Activated CD4-positive, alpha-beta T cell treated with anti-CD3 and anti-CD28 coated beads, Interleukin-2, amount 10 ng/mL, durations not matched to agents 24 days and 14 days (primary cell): ENCODE data around the gene RNF186. TPM values are rescaled to one million over a fixed set of nuclear protein-coding genes. Genes with fewer than 3 reads are reported as not detected.
"Not testable (repeated sequence)": the region's sequence is repeated elsewhere in the genome, so short reads cannot be mapped to it uniquely, and the experiment has no call there.

Experiments used
- DNase-seq: peaks from one replicate; pipeline ENCODE4 v3.0.0; 2022
- H3K27ac Mint-ChIP-seq: one replicate; pipeline ENCODE4 v1.8.0; 2022; ENCODE audit warnings: mild to moderate bottlenecking, mixed read lengths
- H3K27me3 Mint-ChIP-seq: one replicate; pipeline ENCODE4 v1.8.0; 2022; ENCODE audit warnings: mixed read lengths
- H3K36me3 Mint-ChIP-seq: one replicate; pipeline ENCODE4 v1.8.0; 2022; ENCODE audit warnings: low read depth, mild to moderate bottlenecking, mixed read lengths
- H3K4me1 Mint-ChIP-seq: one replicate; pipeline ENCODE4 v1.8.0; 2021; ENCODE audit warnings: mixed read lengths
- H3K4me3 Mint-ChIP-seq: one replicate; pipeline ENCODE4 v1.8.0; 2022; ENCODE audit warnings: mild to moderate bottlenecking, moderate library complexity, mixed read lengths
- H3K9me3 Mint-ChIP-seq: one replicate; pipeline ENCODE4 v1.8.0; 2021; ENCODE audit warnings: mixed read lengths
- intact Hi-C: fragments of 100-400 bp; cut with micrococcal nuclease; formaldehyde crosslinking; loops from one replicate; pipeline ENCODE4 v1.15.1; 2023
- total RNA-seq: library from RNA; stranded (reverse); gene quantifications from 2 replicates; pipeline ENCODE4 v1.2.3, GENCODE V29; 2022

Gene RNF186
- total RNA-seq, 1 donor from 2014 or later, result not detected

GRCh38 chr1:19845555-19845954, 30.5 kb upstream of the RNF186 start:
- Mint-ChIP-seq H3K4me3 (no peak overlapping the region), H3K27ac (no peak overlapping the region), H3K36me3 (no peaks in the 10 kb centered on the region), H3K9me3 (no peaks in the 10 kb centered on the region), H3K27me3 (peaks cover 19% of the 10 kb centered on the region), H3K4me1 (no peaks in the 10 kb centered on the region)
- DNase-seq, result no peak
- intact Hi-C loops, result no loop called here

DNA sequence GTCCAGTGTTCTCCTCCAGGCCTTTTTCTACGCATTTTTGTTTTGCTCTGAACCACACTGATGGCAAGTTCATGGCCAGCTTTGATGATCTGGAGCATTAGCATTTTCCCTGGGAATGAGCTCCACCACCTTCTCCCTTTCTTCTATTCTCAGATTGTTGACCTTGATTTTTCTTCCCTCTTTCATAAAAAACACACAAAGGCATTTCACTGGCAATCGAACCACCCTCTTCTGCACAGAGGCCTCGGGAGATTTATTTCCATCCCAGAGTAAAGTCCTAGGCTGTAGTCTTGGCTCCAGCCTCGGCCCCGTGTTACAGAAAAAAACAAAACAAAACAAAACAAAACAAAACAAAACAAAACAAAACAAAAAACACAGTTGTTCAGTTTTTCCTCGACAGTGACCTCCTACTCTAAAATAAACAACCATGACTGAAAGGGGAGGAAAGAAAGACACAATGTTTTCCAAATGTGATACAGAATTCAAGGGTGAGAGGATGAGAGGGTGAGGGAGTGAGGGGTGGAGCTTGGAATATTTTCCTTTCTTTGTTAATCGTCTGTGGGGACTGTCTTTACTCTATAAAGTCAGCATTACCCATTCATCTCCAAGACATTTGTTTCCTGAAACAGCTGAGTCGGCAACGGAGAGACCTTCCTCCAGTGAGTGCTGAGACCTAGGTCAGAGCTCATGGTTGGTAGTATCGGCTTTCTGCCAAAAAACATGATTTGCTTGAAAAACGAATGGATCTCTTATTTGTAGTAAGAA, 29.8 kb upstream of the RNF186 start:
- intact Hi-C loops, result no loop called here
- DNase-seq, result no peak
- Mint-ChIP-seq H3K9me3 (no peaks in the 10 kb centered on the region), H3K27me3 (peaks cover 19% of the 10 kb centered on the region), H3K4me1 (no peaks in the 10 kb centered on the region), H3K27ac (no peak overlapping the region), H3K36me3 (no peaks in the 10 kb centered on the region), H3K4me3 (no peak overlapping the region)

GRCh38 chr1:19840228-19840627, 25.1 kb upstream of the RNF186 start:
- H3K4me3 Mint-ChIP-seq, result no peak overlapping the region
- no peak overlapping the region for H3K27ac Mint-ChIP-seq
- H3K9me3 Mint-ChIP-seq, result peaks cover 3% of the 10 kb centered on the region
- H3K36me3 Mint-ChIP-seq, result no peaks in the 10 kb centered on the region
- H3K27me3 Mint-ChIP-seq, result peaks cover 11% of the 10 kb centered on the region
- H3K4me1 Mint-ChIP-seq, result no peaks in the 10 kb centered on the region
- no peak for DNase-seq
- intact Hi-C loops, result no loop called here

DNA sequence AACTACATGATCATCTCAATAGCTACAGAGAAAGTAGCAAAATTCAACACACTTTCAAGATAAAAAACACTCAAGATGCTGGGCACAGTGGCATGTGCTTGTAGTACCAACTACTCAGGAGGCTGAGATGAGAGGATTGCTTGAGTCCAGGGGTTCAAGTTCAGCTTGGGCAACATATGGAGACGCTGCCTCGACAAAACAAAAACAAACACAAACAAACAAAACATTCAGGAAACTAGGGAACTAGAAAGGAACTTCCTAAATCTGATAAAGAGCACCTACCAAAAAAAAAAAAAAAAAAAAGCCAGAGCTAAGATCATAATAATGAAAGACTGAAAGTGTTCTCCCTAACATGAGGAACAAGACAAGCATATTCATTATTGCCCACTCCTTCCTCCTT, 22.8 kb upstream of the RNF186 start:
- intact Hi-C loops, result no loop called here
- Mint-ChIP-seq H3K36me3 (no peaks in the 10 kb centered on the region), H3K27ac (no peak overlapping the region), H3K4me1 (no peaks in the 10 kb centered on the region), H3K9me3 (peaks cover 3% of the 10 kb centered on the region), H3K27me3 (peaks cover 5% of the 10 kb centered on the region), H3K4me3 (no peak overlapping the region)
- no peak for DNase-seq

DNA sequence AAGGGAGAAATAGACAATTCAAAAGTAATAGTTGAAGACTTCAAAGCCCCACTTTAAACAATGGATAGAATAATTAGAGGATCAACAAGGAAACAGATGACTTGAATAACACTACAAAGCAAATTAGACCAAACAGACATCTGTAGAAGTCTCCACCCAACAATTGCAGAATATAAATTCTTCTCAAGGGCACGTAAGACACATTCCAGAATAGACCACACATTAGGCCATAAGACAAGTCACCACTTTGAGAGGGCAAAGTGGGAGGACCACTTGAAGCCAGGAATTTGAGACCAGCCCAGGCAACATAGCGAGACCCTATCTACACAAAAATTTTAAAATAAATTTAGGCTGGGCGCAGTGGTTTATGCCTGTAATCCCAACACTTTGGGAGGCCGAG, 20.5 kb upstream of the RNF186 start:
- no peaks in the 10 kb centered on the region for H3K36me3 Mint-ChIP-seq
- no peak overlapping the region for H3K4me3 Mint-ChIP-seq
- intact Hi-C loops, result no loop called here
- no peak overlapping the region for H3K27ac Mint-ChIP-seq
- H3K27me3 Mint-ChIP-seq, result peaks cover 10% of the 10 kb centered on the region
- no peak for DNase-seq
- no peaks in the 10 kb centered on the region for H3K4me1 Mint-ChIP-seq
- H3K9me3 Mint-ChIP-seq, result peaks cover 13% of the 10 kb centered on the region

DNA sequence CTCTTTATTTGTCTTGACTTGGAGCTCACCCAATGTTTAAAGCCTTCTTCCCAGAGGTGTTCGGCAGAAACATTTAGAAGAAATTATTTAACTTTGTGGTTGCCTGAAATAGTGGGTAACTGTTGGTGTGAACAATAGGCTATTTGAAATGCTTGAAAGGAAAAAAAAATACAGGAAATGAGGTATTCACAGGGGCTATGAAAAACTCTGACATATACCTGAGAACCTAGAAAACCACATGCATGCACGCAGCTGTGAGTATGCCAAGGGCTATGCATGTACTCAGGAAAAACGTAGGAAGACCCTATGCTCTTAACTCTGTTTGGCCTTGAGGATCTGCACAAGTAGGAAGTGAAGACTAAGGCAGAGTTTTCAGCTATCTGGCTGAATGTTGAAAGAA, 16.4 kb upstream of the RNF186 start:
- Mint-ChIP-seq H3K9me3 (peaks cover 12% of the 10 kb centered on the region), H3K27ac (no peak overlapping the region), H3K4me3 (no peak overlapping the region), H3K36me3 (no peaks in the 10 kb centered on the region), H3K4me1 (no peaks in the 10 kb centered on the region), H3K27me3 (peaks cover 13% of the 10 kb centered on the region)
- no peak for DNase-seq
- intact Hi-C loops, result no loop called here

GRCh38 chr1:19828546-19828945, 13.5 kb upstream of the RNF186 start:
- Mint-ChIP-seq H3K4me3 (no peak overlapping the region), H3K9me3 (peaks cover 15% of the 10 kb centered on the region), H3K27me3 (peaks cover 11% of the 10 kb centered on the region), H3K36me3 (no peaks in the 10 kb centered on the region), H3K4me1 (peaks cover 4% of the 10 kb centered on the region), H3K27ac (no peak overlapping the region)
- intact Hi-C loops, result no loop called here
- no peak for DNase-seq

GRCh38 chr1:19825298-19825697, 10.2 kb upstream of the RNF186 start:
- peaks cover 13% of the 10 kb centered on the region for H3K27me3 Mint-ChIP-seq
- intact Hi-C loops, result no loop called here

GRCh38 chr1:19824541-19824940, 9.5 kb upstream of the RNF186 start:
- Mint-ChIP-seq H3K36me3 (no peaks in the 10 kb centered on the region), H3K27ac (no peak overlapping the region), H3K9me3 (peaks cover 3% of the 10 kb centered on the region), H3K27me3 (peaks cover 10% of the 10 kb centered on the region), H3K4me1 (peaks cover 4% of the 10 kb centered on the region), H3K4me3 (no peak overlapping the region)
- DNase-seq, result no peak
- intact Hi-C loops, result no loop called here

More at GRCh38 chr1:19825298-19825697, 10.2 kb upstream of the RNF186 start:
- DNase-seq, result no peak
- Mint-ChIP-seq H3K27ac (no peak overlapping the region), H3K4me1 (peaks cover 4% of the 10 kb centered on the region), H3K36me3 (no peaks in the 10 kb centered on the region), H3K4me3 (no peak overlapping the region), H3K9me3 (peaks cover 3% of the 10 kb centered on the region)

GRCh38 chr1:19824036-19824435, 9.0 kb upstream of the RNF186 start:
- intact Hi-C loops, result no loop called here
- Mint-ChIP-seq H3K9me3 (peaks cover 3% of the 10 kb centered on the region), H3K4me3 (no peak overlapping the region), H3K27me3 (peaks cover 10% of the 10 kb centered on the region), H3K27ac (no peak overlapping the region), H3K4me1 (peaks cover 4% of the 10 kb centered on the region), H3K36me3 (no peaks in the 10 kb centered on the region)
- no peak for DNase-seq

GRCh38 chr1:19819701-19820100, 4.6 kb upstream of the RNF186 start:
- H3K4me3 Mint-ChIP-seq, result no peak overlapping the region
- DNase-seq, result no peak
- H3K36me3 Mint-ChIP-seq, result no peaks in the 10 kb centered on the region
- peaks cover 16% of the 10 kb centered on the region for H3K27me3 Mint-ChIP-seq
- peaks cover 3% of the 10 kb centered on the region for H3K4me1 Mint-ChIP-seq
- no peaks in the 10 kb centered on the region for H3K9me3 Mint-ChIP-seq
- H3K27ac Mint-ChIP-seq, result no peak overlapping the region
- intact Hi-C loops, result no loop called here

DNA sequence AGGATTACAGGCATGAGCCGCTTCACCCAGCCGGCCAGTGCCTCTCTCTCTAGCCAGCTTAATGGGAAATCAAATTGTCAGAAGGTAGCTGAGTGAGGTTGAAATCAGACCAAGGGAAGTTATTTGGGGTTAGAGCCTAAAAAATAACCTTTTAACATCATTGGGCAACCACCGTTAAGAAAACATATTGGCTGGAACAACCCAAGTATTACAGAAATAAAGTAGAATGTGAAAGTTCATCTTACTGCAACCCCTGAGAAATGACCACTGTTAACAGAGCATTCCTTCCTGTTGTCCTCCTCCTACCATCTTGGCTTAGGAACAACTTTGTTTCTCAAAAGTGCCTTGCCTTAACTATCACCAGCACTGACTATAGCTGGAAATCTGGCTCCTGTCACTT, 3.2 kb upstream of the RNF186 start:
- intact Hi-C loops, result no loop called here
- Mint-ChIP-seq H3K36me3 (no peaks in the 10 kb centered on the region), H3K27ac (no peak overlapping the region), H3K4me1 (no peaks in the 10 kb centered on the region), H3K27me3 (peaks cover 16% of the 10 kb centered on the region), H3K4me3 (no peak overlapping the region), H3K9me3 (no peaks in the 10 kb centered on the region)
- no peak for DNase-seq

- Mint-ChIP-seq H3K27ac (no peak overlapping the region), H3K4me1 (no peaks in the 10 kb centered on the region), H3K4me3 (no peak overlapping the region), H3K27me3 (peaks cover 14% of the 10 kb centered on the region), H3K9me3 (no peaks in the 10 kb centered on the region), H3K36me3 (no peaks in the 10 kb centered on the region)
- no peak for DNase-seq
- intact Hi-C loops, result no loop called here
These were observed 2.1 kb upstream of the RNF186 start for GRCh38 chr1:19817160-19817559.

- H3K9me3 Mint-ChIP-seq, DNase-seq, H3K36me3 Mint-ChIP-seq, intact Hi-C loops, H3K4me1 Mint-ChIP-seq, H3K4me3 Mint-ChIP-seq, H3K27me3 Mint-ChIP-seq, H3K27ac Mint-ChIP-seq: not testable (repeated sequence)
These were observed 1.6 kb upstream of the RNF186 start for GRCh38 chr1:19816737-19817086.
